ENCODE measurements around the gene ARHGAP1. TPM values are rescaled to one million over a fixed set of nuclear protein-coding genes. Genes with fewer than 3 reads are reported as not detected.

The ARHGAP1 gene
- total RNA-seq, 1 experiment from 2014 or later = 43.5 TPM

DNA sequence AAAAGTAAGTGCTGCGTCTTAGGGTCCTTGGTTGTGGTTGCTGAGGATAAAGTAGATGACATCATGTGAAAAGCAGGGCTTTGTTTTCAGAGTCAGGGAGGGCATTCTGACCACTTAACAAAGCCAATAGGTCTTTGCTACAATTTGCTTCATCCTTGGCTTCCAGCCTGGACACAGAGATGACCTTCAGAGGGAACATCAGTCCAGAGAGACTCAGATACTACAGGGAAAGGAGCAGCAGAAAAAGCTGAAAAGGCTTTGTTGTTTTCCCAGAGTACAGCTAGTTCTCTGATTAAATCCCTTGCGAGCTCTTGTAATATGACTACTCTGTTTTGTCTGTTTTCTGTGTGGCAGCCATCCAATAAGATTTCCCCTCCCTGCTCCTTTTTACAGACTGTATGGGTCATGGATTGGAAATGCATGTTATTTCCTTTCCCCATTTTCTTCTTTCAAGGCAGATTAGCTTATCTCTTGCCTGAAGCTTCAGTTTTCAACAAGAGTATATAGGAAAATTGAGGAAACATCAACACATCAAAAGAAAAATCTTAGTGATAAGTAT is 51.2 kb downstream of the ARHGAP1 start:
- intact Hi-C loops (cut with micrococcal nuclease; ENCODE audit: unreplicated experiment) (no loop called here), in situ Hi-C loops (cut with HindIII; ENCODE audit: low pct_unique_long_range_greater_than_20kb, low sequenced_read_pairs) (no loop called here)
- Histone ChIP-seq H3K27me3 (ENCODE audit: control insufficient read depth, insufficient read depth, low read length) (no peaks in the 10 kb centered on the region), H3K4me1 (ENCODE audit: control insufficient read depth, insufficient read depth, low read length) (no peaks in the 10 kb centered on the region), H3K36me3 (ENCODE audit: control insufficient read depth, insufficient read depth, low read length) (no peaks in the 10 kb centered on the region; the same call in 1 of the 2 replicates), H3K27ac (ENCODE audit: low read length) (no peak overlapping the region), H3K4me3 (ENCODE audit: low read depth in 2 of 2, low read length in 2 of 2) (no peak overlapping the region), H3K9me3 (ENCODE audit: control insufficient read depth, insufficient read depth, low read depth, low read length) (no peaks in the 10 kb centered on the region)
- CTCF ChIA-PET = interaction anchor here (0.6 kb wide), 1 partner anchor 24 kb away, joined by 4 read pairs; no protein-coding TSS in a partner anchor
- POLR2A ChIA-PET = no interaction called here
- no peak for TF ChIP-seq POLR2AphosphoS5 (IDR thresholded peaks at IDR 0.05; ENCODE audit: low read depth, low read length)
- no peak for TF ChIP-seq TCF7L2 (IDR thresholded peaks at IDR 0.05; ENCODE audit: low read depth, low read length)
- TF ChIP-seq SIN3A (IDR thresholded peaks at IDR 0.05; ENCODE audit: borderline replicate concordance, insufficient read depth, low read depth, low read length) = no peak
- TF ChIP-seq, protein P1, sequence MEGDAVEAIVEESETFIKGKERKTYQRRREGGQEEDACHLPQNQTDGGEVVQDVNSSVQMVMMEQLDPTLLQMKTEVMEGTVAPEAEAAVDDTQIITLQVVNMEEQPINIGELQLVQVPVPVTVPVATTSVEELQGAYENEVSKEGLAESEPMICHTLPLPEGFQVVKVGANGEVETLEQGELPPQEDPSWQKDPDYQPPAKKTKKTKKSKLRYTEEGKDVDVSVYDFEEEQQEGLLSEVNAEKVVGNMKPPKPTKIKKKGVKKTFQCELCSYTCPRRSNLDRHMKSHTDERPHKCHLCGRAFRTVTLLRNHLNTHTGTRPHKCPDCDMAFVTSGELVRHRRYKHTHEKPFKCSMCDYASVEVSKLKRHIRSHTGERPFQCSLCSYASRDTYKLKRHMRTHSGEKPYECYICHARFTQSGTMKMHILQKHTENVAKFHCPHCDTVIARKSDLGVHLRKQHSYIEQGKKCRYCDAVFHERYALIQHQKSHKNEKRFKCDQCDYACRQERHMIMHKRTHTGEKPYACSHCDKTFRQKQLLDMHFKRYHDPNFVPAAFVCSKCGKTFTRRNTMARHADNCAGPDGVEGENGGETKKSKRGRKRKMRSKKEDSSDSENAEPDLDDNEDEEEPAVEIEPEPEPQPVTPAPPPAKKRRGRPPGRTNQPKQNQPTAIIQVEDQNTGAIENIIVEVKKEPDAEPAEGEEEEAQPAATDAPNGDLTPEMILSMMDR (IDR thresholded peaks at IDR 0.05) = no peak
- TF ChIP-seq, protein P2, sequence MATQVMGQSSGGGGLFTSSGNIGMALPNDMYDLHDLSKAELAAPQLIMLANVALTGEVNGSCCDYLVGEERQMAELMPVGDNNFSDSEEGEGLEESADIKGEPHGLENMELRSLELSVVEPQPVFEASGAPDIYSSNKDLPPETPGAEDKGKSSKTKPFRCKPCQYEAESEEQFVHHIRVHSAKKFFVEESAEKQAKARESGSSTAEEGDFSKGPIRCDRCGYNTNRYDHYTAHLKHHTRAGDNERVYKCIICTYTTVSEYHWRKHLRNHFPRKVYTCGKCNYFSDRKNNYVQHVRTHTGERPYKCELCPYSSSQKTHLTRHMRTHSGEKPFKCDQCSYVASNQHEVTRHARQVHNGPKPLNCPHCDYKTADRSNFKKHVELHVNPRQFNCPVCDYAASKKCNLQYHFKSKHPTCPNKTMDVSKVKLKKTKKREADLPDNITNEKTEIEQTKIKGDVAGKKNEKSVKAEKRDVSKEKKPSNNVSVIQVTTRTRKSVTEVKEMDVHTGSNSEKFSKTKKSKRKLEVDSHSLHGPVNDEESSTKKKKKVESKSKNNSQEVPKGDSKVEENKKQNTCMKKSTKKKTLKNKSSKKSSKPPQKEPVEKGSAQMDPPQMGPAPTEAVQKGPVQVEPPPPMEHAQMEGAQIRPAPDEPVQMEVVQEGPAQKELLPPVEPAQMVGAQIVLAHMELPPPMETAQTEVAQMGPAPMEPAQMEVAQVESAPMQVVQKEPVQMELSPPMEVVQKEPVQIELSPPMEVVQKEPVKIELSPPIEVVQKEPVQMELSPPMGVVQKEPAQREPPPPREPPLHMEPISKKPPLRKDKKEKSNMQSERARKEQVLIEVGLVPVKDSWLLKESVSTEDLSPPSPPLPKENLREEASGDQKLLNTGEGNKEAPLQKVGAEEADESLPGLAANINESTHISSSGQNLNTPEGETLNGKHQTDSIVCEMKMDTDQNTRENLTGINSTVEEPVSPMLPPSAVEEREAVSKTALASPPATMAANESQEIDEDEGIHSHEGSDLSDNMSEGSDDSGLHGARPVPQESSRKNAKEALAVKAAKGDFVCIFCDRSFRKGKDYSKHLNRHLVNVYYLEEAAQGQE (IDR thresholded peaks at IDR 0.05; ENCODE audit: insufficient read depth in 1 of 2, low read depth in 2 of 2, low read length in 1 of 2) = no peak
- ATAC-seq (no peak), DNase-seq (ENCODE audit: low read depth, low spot score) (no peak)
- BruUV-seq (replicated peaks) = no TSS peak

DNA sequence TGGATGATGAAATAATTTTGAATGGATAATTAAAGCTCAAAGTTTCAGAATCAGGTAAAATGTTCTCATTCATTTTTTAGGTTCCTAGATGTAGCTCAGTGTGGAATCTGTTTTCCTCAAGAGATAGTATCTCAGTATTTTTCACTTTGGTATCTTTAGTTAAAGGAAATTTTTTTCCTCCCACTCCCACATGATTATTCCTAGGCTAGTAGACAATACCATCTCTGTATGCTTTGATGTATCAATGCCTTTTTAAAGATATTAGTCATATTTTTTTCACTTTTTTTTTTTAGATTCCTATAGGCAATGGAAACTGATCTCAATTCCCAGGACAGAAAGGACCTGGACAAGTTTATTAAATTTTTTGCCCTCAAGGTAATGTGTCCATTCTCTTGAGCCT is 56.4 kb downstream of the ARHGAP1 start:
- intact Hi-C loops (cut with micrococcal nuclease; ENCODE audit: unreplicated experiment) = no loop called here
- TF ChIP-seq, protein P2 (IDR thresholded peaks at IDR 0.05; ENCODE audit: insufficient read depth in 1 of 2, low read depth in 2 of 2, low read length in 1 of 2) = no peak
- TF ChIP-seq, protein P1 (IDR thresholded peaks at IDR 0.05) = no peak
- TF ChIP-seq TCF7L2 (IDR thresholded peaks at IDR 0.05; ENCODE audit: low read depth, low read length) (no peak), SIN3A (IDR thresholded peaks at IDR 0.05; ENCODE audit: borderline replicate concordance, insufficient read depth, low read depth, low read length) (no peak), POLR2AphosphoS5 (IDR thresholded peaks at IDR 0.05; ENCODE audit: low read depth, low read length) (no peak)
- DNase-seq (ENCODE audit: low read depth, low spot score) = no peak
- H3K27me3 ChIP-seq (ENCODE audit: control insufficient read depth, insufficient read depth, low read length) = no peaks in the 10 kb centered on the region
- in situ Hi-C loops (cut with HindIII; ENCODE audit: low pct_unique_long_range_greater_than_20kb, low sequenced_read_pairs) = no loop called here
- no peak overlapping the region for H3K4me3 ChIP-seq (ENCODE audit: low read depth in 2 of 2, low read length in 2 of 2)
- ChIA-PET POLR2A (interaction anchor here (0.6 kb wide), 1 partner anchor 10 kb away, joined by 3 read pairs; no protein-coding TSS in a partner anchor), CTCF (interaction anchor here (0.6 kb wide), 1 partner anchor 519 kb away, joined by 3 read pairs; no protein-coding TSS in a partner anchor)
- no peak for ATAC-seq
- no peak overlapping the region for H3K27ac ChIP-seq (ENCODE audit: low read length)
- BruUV-seq (replicated peaks) = no TSS peak
- H3K9me3 ChIP-seq (ENCODE audit: control insufficient read depth, insufficient read depth, low read depth, low read length) = no peaks in the 10 kb centered on the region
- no peaks in the 10 kb centered on the region; the same call in 1 of the 2 replicates for H3K4me1 ChIP-seq (ENCODE audit: control insufficient read depth, insufficient read depth, low read length)
- no peaks in the 10 kb centered on the region; the same call in 1 of the 2 replicates for H3K36me3 ChIP-seq (ENCODE audit: control insufficient read depth, insufficient read depth, low read length)

All from Panc1 (cell line).